WI38 (cell line): ENCODE results near the gene CDK7.
"Not testable (repeated sequence)": the region's sequence is repeated elsewhere in the genome, so short reads cannot be mapped to it uniquely, and the experiment has no call there.

Source experiments
- H3K4me3 ChIP-seq: 2 replicates; pipeline ENCODE4 v1.5.1; 2011; ENCODE audit warnings: low read depth, mild to moderate bottlenecking, control low read depth, low read length
- TF ChIP-seq, protein P1 (sequence below): IDR thresholded peaks from 2 replicates; pipeline ENCODE4 v1.5.1; 2012; ENCODE audit warnings: low read depth, mild to moderate bottlenecking, control low read depth, low read length

CDK7 gene

DNA sequence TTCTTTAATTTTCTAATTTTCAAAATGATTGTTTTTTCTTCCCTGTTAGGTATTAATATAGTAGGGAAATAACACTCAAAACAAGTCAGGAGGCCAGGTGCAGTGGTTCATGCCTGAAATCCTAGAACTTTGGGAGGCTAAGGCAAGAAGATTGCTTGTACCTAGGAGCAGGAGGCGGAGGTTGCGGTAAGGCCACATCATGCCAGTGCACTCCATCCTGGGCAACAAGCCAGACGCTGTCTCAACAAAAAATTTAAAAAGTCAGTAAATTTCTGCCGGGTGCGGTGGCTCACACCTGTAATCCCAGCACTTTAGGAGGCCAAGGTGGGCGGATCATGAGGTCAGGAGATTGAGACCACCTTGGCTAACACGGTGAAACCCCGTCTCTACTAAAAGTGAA lies 10.2 kb upstream of the CDK7 start:
- TF ChIP-seq, protein P1, sequence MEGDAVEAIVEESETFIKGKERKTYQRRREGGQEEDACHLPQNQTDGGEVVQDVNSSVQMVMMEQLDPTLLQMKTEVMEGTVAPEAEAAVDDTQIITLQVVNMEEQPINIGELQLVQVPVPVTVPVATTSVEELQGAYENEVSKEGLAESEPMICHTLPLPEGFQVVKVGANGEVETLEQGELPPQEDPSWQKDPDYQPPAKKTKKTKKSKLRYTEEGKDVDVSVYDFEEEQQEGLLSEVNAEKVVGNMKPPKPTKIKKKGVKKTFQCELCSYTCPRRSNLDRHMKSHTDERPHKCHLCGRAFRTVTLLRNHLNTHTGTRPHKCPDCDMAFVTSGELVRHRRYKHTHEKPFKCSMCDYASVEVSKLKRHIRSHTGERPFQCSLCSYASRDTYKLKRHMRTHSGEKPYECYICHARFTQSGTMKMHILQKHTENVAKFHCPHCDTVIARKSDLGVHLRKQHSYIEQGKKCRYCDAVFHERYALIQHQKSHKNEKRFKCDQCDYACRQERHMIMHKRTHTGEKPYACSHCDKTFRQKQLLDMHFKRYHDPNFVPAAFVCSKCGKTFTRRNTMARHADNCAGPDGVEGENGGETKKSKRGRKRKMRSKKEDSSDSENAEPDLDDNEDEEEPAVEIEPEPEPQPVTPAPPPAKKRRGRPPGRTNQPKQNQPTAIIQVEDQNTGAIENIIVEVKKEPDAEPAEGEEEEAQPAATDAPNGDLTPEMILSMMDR: no peak
- H3K4me3 ChIP-seq: no peak overlapping the region

DNA sequence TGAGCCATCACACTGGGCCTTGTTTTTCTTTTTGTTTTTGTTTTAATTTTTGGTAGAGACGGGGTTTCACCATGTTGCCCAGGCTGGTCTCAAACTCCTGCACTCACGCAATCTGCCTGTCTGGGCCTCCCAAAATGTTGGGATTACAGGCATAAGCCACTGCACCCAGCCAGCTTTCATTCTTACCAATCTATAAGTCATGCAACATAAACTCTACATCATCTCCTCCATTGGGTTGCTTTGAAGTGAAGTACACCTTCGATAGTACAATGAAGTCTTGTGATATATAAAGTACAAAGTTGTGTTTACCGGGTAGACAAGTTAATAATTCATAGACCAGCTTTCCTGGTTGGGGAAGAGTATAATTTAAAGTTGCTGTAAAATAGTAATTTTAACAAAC lies 8.8 kb upstream of the CDK7 start:
- H3K4me3 ChIP-seq: no peak overlapping the region
- TF ChIP-seq, protein P1: no peak

DNA sequence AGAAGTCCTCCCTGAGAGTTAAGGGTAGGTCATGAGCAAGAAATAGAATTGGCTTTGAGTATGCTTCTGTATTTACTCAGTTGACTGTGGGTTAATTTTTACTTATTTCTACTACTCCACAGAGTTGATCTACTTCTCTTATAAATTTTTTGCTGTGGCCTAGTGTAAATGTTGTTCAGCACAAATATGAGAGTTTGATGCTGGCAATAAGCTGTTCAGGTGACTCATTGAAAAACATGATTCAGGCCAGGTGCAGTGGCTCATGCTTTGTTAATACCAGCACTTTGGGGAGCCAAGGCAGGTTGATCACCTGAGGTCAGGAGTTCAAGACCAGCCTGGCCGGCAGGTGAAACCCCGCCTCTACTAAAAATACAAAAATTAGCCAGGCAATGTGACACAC lies 4.5 kb upstream of the CDK7 start:
- TF ChIP-seq, protein P1: no peak
- no peak overlapping the region for H3K4me3 ChIP-seq

DNA sequence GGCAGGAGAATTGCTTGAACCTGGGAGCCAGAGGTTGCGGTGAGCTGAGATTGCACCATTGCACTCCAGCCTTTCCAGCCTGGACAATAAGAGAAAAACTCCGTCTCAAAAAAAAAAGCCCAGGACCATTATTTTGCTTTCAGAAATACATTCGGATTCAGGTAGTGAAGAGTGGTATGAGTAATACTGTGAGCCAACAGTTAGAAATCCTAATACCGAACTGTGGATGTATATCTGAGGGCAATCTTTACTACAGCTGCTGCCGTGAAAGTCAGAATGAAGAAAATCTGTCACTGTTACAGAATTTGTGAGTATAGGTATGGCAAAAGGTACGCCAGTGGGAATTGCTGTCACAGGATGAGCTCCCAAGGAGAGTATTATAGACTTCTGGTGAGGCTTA lies 3.4 kb upstream of the CDK7 start:
- H3K4me3 ChIP-seq: no peak overlapping the region
- TF ChIP-seq, protein P1: no peak

DNA sequence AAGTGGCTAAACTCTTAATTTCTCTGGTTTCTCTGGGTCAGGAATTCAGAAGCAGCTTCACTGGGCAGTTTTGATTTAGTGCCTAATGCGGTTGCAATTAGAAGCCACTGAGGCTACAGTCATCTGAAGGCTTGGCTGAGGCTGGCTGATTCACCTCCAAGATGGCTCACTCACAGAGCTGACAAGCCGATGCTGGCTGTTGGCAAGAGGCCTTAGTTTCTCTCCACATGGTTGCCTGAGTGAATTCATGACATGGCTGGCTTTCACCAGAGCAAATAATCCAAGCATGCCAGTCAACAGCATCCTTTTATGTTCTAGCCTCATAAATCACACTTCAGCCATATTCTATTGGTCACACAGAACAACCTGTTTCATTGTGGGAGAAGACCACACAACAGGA lies 2.8 kb upstream of the CDK7 start:
- no peak overlapping the region for H3K4me3 ChIP-seq
- TF ChIP-seq, protein P1: no peak

DNA sequence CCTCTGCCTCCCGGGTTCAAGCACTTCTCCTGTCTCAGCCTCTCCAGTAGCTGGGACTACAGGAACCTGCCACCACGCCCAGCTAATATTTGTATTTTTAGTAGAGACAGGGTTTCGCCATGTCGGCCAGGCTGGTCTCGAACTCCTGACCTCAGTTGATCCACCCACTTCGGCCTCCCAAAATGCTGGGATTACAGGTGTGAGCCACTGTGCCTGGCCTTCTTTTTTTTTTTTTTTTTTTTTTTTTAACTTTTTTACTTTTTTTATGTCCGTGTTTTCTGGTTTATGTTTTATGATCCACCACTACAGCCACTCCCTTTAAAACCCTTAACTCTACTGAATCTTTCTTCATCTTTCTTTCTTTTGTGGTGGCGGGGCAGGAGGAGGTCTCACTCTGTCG lies 2.0 kb downstream of the CDK7 start:
- not testable (repeated sequence) for H3K4me3 ChIP-seq

DNA sequence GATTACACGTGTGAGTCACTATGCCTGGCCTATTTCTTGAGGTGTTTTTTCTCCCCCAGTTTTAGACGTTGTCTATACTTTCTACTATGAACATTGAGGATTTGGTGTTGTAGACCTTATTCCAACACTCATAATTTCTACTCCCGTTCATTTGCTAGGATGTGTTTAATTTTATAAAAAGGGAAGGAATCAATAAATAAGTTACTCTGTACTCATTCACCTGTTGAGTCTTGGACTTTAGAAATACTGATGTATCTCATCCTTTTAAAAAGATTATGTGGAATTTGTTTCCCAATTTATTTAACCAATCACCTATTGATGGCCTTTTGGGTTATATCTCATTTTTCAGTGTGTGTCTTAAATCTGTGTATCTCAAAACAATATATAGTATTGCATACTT lies 3.2 kb downstream of the CDK7 start:
- TF ChIP-seq, protein P1: no peak
- H3K4me3 ChIP-seq: no peak overlapping the region

DNA sequence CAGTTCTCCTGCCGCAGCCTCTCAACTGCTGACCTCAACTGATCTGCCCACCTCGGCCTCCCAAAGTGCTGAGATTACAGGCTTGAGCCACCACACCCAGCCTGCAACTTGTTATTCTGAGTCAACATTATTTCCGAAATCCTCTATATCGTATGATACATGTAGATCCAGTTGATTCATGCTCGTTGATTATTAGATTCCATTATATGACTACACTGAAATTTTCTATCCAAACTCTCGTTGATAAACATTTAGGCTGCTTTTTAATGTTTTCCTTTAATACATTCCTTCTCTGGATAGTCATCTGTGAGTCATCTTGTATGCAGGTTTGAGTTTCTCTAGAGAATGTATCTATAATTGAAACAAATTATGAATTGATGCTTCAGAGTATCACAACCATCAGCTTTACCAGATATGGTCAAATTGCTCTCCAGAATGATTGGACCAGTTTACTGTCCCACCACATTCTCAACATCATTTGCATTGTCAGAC lies 4.1 kb downstream of the CDK7 start:
- TF ChIP-seq, protein P1: no peak
- no peak overlapping the region for H3K4me3 ChIP-seq
